T-cell (primary cell): Measurements from ENCODE around the gene APPL2. TPM values are rescaled to one million over a fixed set of nuclear protein-coding genes. Genes with fewer than 3 reads are reported as not detected.

Experiments
- ATAC-seq, 4 experiments: fragments of 200-7000 bp in 3 of 4; fragments of 150-1000 bp in 1 of 4; cut with Tn5 transposase; replicated peaks in 1 of 4; 1 replicate in 3 of 4; 2 replicates in 1 of 4; pipeline ENCODE4 v1.10.0; 2021; ENCODE audit warnings: moderate library complexity in 3 of 4, mild to moderate bottlenecking in 2 of 4, moderate number of reproducible peaks in 1 of 4
- CTCF ChIA-PET, 2 donors: fragments of 300-600 bp; sonication (Branson Sonifier 250); formaldehyde crosslinking; loops; one replicate each; lab custom pipeline; 2022; ENCODE audit warnings: antibody characterized with exemption in 2 of 2; lab: Charles Lee
- POLR2A ChIA-PET, 2 donors: fragments of 300-600 bp; sonication (Branson Sonifier 250); formaldehyde crosslinking; loops; one replicate each; lab custom pipeline; 2022; ENCODE audit warnings: antibody characterized with exemption in 2 of 2; lab: Charles Lee
- DNase-seq, 35 experiments: peaks; one replicate each; pipeline versions ENCODE4 v3.0.0 to v3.0.0-alpha.2; 2013 to 2023
- H3K27ac ChIP-seq: one replicate; pipeline ENCODE4 v1.5.1; 2013; ENCODE audit warnings: low read length
- H3K27me3 ChIP-seq, 2 experiments: replicated peaks in 1 of 2; 1 replicate in 1 of 2; 2 replicates in 1 of 2; pipeline versions ENCODE4 v1.6.1 to v1.7.0; 2013; ENCODE audit warnings: low read length in 1 of 2, mixed read lengths in 1 of 2; ENCODE audit not compliant: control insufficient read depth in 2 of 2, insufficient read depth in 2 of 2; ENCODE audit errors: extremely low read depth in 1 of 2
- H3K36me3 ChIP-seq, 2 donors: 1 replicate in 1 of 2; 2 replicates in 1 of 2; pipeline versions ENCODE4 v1.6.1 to v1.7.0; 2013; ENCODE audit warnings: low read length in 1 of 2; ENCODE audit not compliant: control insufficient read depth in 2 of 2, insufficient read depth in 1 of 2; ENCODE audit errors: extremely low read depth in 1 of 2
- H3K4me1 ChIP-seq, 2 experiments: 1 replicate in 1 of 2; 2 replicates in 1 of 2; pipeline versions ENCODE4 v1.6.1 to v1.7.0; 2013; ENCODE audit warnings: low read length in 2 of 2, mixed read lengths in 1 of 2; ENCODE audit not compliant: insufficient read depth in 2 of 2, control insufficient read depth in 1 of 2; ENCODE audit errors: extremely low read depth in 1 of 2
- H3K4me3 ChIP-seq, 2 donors: 1 replicate in 1 of 2; 2 replicates in 1 of 2; pipeline versions ENCODE4 v1.5.1 to v1.7.0; 2013; ENCODE audit warnings: mild to moderate bottlenecking in 2 of 2, low read length in 1 of 2, moderate library complexity in 1 of 2; ENCODE audit not compliant: control insufficient read depth in 1 of 2; ENCODE audit errors: extremely low read depth in 1 of 2
- H3K9me3 ChIP-seq: 2 replicates; pipeline ENCODE4 v1.7.0; 2013
- H3K27ac Mint-ChIP-seq, 2 donors: one replicate each; pipeline ENCODE4 v1.8.0; 2020 to 2021; ENCODE audit warnings: mild to moderate bottlenecking in 2 of 2, mixed read lengths in 2 of 2
- H3K27me3 Mint-ChIP-seq, 2 donors: one replicate each; pipeline ENCODE4 v1.8.0; 2021 to 2022; ENCODE audit warnings: mixed read lengths in 2 of 2
- H3K36me3 Mint-ChIP-seq: one replicate; pipeline ENCODE4 v1.8.0; 2021; ENCODE audit warnings: mixed read lengths
- H3K4me1 Mint-ChIP-seq, 3 donors: one replicate each; pipeline ENCODE4 v1.8.0; 2020 to 2022; ENCODE audit warnings: mixed read lengths in 3 of 3, mild to moderate bottlenecking in 1 of 3
- H3K4me3 Mint-ChIP-seq, 3 donors: one replicate each; pipeline ENCODE4 v1.8.0; 2020 to 2022; ENCODE audit warnings: mild to moderate bottlenecking in 3 of 3, mixed read lengths in 3 of 3, moderate library complexity in 3 of 3
- H3K9me3 Mint-ChIP-seq, 3 donors: one replicate each; pipeline ENCODE4 v1.8.0; 2020 to 2022; ENCODE audit warnings: mixed read lengths in 3 of 3
- WGBS: methylation state at CpG from one replicate; pipeline ENCODE4 v1.1.5; 2013; ENCODE audit warnings: missing lambda C conversion rate; ENCODE audit not compliant: insufficient coverage; 5-methylcytosine and 5-hydroxymethylcytosine counted together
- total RNA-seq, 35 experiments: library from RNA in 6 of 35; stranded (reverse) in 6 of 35; fragments of 120-200 nt in 1 of 35; gene quantifications; one replicate each; pipeline versions ENCODE4 v1.2.1 to v1.2.4 and lab custom pipeline; 2013 to 2026

The APPL2 gene
- total RNA-seq, 5 donors from 2014 or later (not counting 1 experiment from before 2014, with no cell fraction given), result 41.1 to 59.6 (median 53.1) TPM

DNA sequence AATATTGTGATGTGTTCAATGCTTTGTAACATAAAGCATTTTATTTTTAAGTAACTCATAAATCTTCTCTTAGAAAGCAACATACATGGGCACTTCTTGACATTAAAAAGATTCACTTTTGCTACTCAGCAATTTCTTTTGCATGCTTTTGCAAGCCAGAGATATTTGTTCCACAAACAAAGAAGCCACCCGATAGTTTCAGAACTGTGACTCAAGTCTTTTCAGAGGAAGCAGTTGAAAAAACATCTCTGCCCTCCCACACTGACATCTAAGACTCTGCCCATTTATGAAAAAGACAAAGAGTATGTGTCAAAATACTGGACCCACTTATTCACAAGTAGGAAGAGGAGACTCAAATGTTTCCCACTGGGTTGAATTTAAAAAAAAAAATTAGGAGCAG is 7.5 kb downstream of the APPL2 start:
- no peaks in the 10 kb centered on the region for H3K9me3 ChIP-seq
- ChIA-PET CTCF (no interaction called here), POLR2A (no interaction called here)
- H3K36me3 Mint-ChIP-seq, result peaks cover 56% of the 10 kb centered on the region
- no peak overlapping the region for H3K27ac ChIP-seq
- peak overlapping the region in 1 of 2 donors; percentile 22 for H3K27ac Mint-ChIP-seq
- DNase-seq (no peak), ATAC-seq (no peak)
- no peaks in the 10 kb centered on the region for H3K27me3 ChIP-seq
- peaks cover 3 to 57% of the 10 kb centered on the region in 2 donors for H3K36me3 ChIP-seq
- no peak overlapping the region for H3K4me3 ChIP-seq
- H3K9me3 Mint-ChIP-seq, result no peaks in the 10 kb centered on the region
- no CpG with 5 or more reads among the region's 1 CpG for WGBS
- no peak overlapping the region for H3K4me3 Mint-ChIP-seq
- no peaks in the 10 kb centered on the region for H3K27me3 Mint-ChIP-seq
- H3K4me1 Mint-ChIP-seq, result peaks cover 61 to 67% (median 64%) of the 10 kb centered on the region in 3 donors
- H3K4me1 ChIP-seq, result peaks cover 6 to 13% of the 10 kb centered on the region in 2 experiments

DNA sequence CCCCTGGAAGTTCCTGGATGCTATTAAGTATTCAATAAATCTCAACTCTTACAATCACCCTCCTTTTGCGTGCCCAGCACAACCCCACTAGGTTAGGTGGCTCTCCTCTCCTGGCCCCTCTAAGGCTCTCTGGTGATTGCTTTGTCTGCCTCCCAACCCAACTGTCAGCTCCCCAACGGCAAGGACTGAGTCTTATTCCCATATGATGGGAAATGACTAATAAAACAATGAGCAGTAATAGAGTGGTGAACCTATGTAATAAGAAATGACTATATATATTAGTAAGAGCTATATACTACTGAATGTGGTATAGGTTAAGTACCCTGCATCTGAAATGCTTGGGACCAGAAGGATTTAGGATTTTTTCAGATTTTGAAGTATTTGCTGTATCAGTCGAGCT is 8.1 kb downstream of the APPL2 start:
- no peaks in the 10 kb centered on the region for H3K27me3 ChIP-seq
- no peaks in the 10 kb centered on the region for H3K9me3 ChIP-seq
- WGBS, result no CpG with 5 or more reads among the region's 3 CpGs
- Mint-ChIP-seq H3K9me3 (no peaks in the 10 kb centered on the region), H3K4me1 (peaks cover 55 to 66% (median 60%) of the 10 kb centered on the region in 3 donors), H3K27ac (no peak overlapping the region), H3K4me3 (no peak overlapping the region), H3K27me3 (no peaks in the 10 kb centered on the region), H3K36me3 (peaks cover 56% of the 10 kb centered on the region)
- H3K36me3 ChIP-seq, result peaks cover 4 to 62% of the 10 kb centered on the region in 2 donors
- H3K4me1 ChIP-seq, result peaks cover under 1 to 10% of the 10 kb centered on the region in 2 experiments
- no peak overlapping the region for H3K27ac ChIP-seq
- POLR2A ChIA-PET, result no interaction called here
- H3K4me3 ChIP-seq, result no peak overlapping the region
- CTCF ChIA-PET, result no interaction called here
- DNase-seq (no peak), ATAC-seq (no peak)

DNA sequence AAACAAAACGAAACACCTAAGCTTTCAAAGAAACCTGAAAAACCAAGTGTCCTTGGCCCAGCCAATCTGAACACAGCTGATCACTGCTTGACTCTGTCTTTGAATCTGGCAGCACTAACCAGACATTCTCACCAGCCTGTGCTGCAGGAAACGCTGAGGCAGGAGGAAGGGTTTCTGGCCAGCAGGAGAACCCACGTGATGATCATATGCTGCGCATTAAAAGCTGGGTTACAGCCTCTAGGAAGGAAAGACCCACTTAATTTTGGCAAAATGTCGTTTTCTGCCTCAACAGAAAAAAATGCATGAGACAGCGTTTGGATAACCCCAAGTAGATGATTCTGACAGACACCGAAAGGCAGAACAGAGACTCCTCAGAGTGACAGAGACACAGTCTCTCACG is 9.8 kb downstream of the APPL2 start:
- no peaks in the 10 kb centered on the region for H3K27me3 Mint-ChIP-seq
- peak in 7 of 35 experiments; percentile 3 to 22 (median 13) for DNase-seq
- ChIA-PET POLR2A (no interaction called here), CTCF (no interaction called here)
- 57% methylated on average over 7 of the region's 8 CpGs for WGBS
- no peaks in the 10 kb centered on the region for H3K9me3 Mint-ChIP-seq
- H3K4me3 ChIP-seq, result no peak overlapping the region
- H3K27ac Mint-ChIP-seq, result peak overlapping the region in 1 of 2 donors; percentile 39
- peaks cover 11 to 70% of the 10 kb centered on the region in 2 donors for H3K36me3 ChIP-seq
- H3K36me3 Mint-ChIP-seq, result peaks cover 63% of the 10 kb centered on the region
- peaks cover 45 to 65% (median 47%) of the 10 kb centered on the region in 3 donors for H3K4me1 Mint-ChIP-seq
- no peak overlapping the region for H3K27ac ChIP-seq
- ATAC-seq, result peak; percentile 40 to 83 (median 67)
- peak overlapping the region in 1 of 3 donors; percentile 22 for H3K4me3 Mint-ChIP-seq
- no peaks in the 10 kb centered on the region for H3K27me3 ChIP-seq
- H3K9me3 ChIP-seq, result no peaks in the 10 kb centered on the region
- H3K4me1 ChIP-seq, result peaks cover 0 to 3% of the 10 kb centered on the region in 2 experiments

DNA sequence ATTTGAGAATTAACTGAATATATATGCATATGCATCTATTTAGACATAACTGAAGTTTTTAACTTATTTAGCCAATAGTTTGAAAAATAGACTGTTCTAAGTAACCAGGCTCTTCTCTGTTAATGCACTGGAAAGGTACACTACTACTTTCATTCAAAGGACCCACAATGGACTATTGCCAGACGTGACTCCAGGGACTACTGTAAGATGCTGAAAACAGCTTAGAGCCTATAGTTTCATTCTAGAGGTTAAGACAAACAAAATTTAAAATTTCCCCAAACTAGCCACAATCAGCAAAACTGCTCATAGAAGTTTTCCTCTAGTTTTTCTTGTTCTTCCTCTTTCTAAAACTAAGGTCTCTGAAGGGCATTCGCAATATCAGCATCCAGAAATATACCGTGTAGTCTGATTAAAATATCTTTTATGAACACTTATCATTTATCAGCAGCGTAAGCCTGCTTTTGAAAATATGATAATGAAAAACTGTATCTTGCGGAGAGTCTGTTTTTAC is 10.4 kb downstream of the APPL2 start:
- Mint-ChIP-seq H3K9me3 (no peaks in the 10 kb centered on the region), H3K36me3 (peaks cover 63% of the 10 kb centered on the region), H3K4me1 (peaks cover 40 to 63% (median 43%) of the 10 kb centered on the region in 3 donors), H3K27ac (no peak overlapping the region), H3K4me3 (no peak overlapping the region), H3K27me3 (no peaks in the 10 kb centered on the region)
- DNase-seq (no peak), ATAC-seq (no peak)
- Histone ChIP-seq H3K4me3 (no peak overlapping the region), H3K27ac (no peak overlapping the region), H3K36me3 (peaks cover 11 to 71% of the 10 kb centered on the region in 2 donors), H3K4me1 (peaks cover 0 to 5% of the 10 kb centered on the region in 2 experiments), H3K9me3 (no peaks in the 10 kb centered on the region), H3K27me3 (no peaks in the 10 kb centered on the region)
- WGBS, result 100% methylated on average over 1 of the region's 5 CpGs
- ChIA-PET POLR2A (no interaction called here), CTCF (no interaction called here)

DNA sequence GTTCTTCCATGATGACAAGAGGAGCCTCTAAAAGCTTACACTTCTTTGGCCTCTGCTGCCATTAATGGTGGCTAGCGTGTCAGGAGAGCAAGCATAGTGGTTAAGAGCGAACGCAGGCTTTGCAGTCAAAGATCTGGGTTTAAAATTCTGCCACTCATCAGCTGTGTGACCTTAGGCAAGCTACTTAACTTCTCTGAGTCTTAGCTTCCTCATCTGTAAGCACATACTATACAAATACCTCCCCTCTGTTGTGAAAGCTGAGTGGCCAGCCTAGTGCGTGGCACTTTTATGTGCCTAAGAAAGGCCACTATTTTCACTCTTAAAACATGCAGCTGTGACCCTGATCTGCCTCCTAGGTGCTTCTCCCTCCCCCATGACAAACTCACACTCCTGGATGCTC is 11.6 kb downstream of the APPL2 start:
- DNase-seq, result no peak
- Mint-ChIP-seq H3K4me3 (no peak overlapping the region), H3K27ac (no peak overlapping the region), H3K4me1 (peaks cover 36 to 58% (median 45%) of the 10 kb centered on the region in 3 donors), H3K27me3 (no peaks in the 10 kb centered on the region), H3K36me3 (peaks cover 60% of the 10 kb centered on the region), H3K9me3 (no peaks in the 10 kb centered on the region)
- WGBS, result 91% methylated on average over 4 of the region's 4 CpGs
- H3K4me3 ChIP-seq, result no peak overlapping the region
- CTCF ChIA-PET, result interaction anchor here in 1 of 2 donors (0.5 kb wide), 1 partner anchor 461 kb away, joined by 3 read pairs; no protein-coding TSS in a partner anchor
- no peaks in the 10 kb centered on the region for H3K27me3 ChIP-seq
- ATAC-seq, result no peak
- POLR2A ChIA-PET, result no interaction called here
- H3K27ac ChIP-seq, result no peak overlapping the region
- H3K4me1 ChIP-seq, result peaks cover 0 to 6% of the 10 kb centered on the region in 2 experiments
- H3K36me3 ChIP-seq, result peaks cover 11 to 71% of the 10 kb centered on the region in 2 donors
- no peaks in the 10 kb centered on the region for H3K9me3 ChIP-seq

DNA sequence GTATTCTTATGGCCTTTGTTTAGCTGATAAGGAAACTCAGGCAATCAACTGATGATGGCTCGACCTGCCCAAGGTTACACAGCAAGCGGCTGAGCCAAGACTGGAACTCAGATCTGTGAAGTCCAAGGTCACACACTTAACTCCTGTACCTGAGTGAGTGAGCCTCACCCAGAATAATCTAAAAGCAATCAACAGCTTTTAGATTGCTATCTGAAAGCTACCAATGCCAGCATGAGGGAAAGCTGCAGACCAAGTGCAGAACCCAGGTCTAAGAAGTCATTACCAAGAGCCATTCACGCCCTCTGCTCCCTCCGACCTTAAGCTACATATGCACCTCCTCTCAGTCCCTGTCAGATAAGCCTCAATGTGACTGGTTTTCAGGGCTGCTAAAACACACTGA is 12.1 kb downstream of the APPL2 start:
- peaks cover 58% of the 10 kb centered on the region for H3K36me3 Mint-ChIP-seq
- H3K27me3 ChIP-seq, result no peaks in the 10 kb centered on the region
- ChIA-PET POLR2A (interaction anchor here in 1 of 2 donors (0.6 kb wide), 1 partner anchor 911 kb away, joined by 3 read pairs; no protein-coding TSS in a partner anchor), CTCF (interaction anchor here in 1 of 2 donors (0.5 kb wide), 1 partner anchor 461 kb away, joined by 3 read pairs; no protein-coding TSS in a partner anchor)
- no peak overlapping the region for H3K4me3 ChIP-seq
- H3K27ac Mint-ChIP-seq, result no peak overlapping the region
- 88% methylated on average over 2 of the region's 4 CpGs for WGBS
- no peak for DNase-seq
- peaks cover 11 to 71% of the 10 kb centered on the region in 2 donors for H3K36me3 ChIP-seq
- H3K4me1 Mint-ChIP-seq, result peaks cover 36 to 56% (median 44%) of the 10 kb centered on the region in 3 donors
- no peaks in the 10 kb centered on the region for H3K27me3 Mint-ChIP-seq
- H3K4me1 ChIP-seq, result peaks cover 0 to 6% of the 10 kb centered on the region in 2 experiments
- no peak overlapping the region for H3K27ac ChIP-seq
- no peaks in the 10 kb centered on the region for H3K9me3 Mint-ChIP-seq
- ATAC-seq, result no peak
- H3K4me3 Mint-ChIP-seq, result no peak overlapping the region
- H3K9me3 ChIP-seq, result no peaks in the 10 kb centered on the region
